ENCODE results near the gene CDK5.
"Not testable (repeated sequence)": the region's sequence is repeated elsewhere in the genome, so short reads cannot be mapped to it uniquely, and the experiment has no call there.

CDK5 gene

DNA sequence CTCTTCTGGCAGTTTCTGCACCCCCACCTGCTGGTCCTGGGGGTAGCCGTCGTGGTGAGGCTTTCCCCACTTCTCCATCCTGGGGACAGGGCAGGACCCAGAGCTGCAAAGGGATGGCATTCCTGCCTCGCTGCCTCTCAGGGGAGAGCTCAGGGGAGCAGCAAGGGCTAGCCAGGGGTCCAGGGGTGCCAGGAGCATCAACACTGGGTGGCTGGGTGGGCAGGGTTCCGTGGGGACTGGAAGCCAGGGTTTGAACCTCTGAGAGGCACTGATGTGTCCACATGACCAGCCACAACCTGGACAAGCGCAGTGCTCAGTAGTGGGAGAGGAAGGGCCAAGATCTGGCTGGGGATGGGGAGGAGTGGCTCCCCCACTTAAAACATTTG is 23.8 kb downstream of the CDK5 start:
- DNase-seq (ENCODE audit: low read depth in 2 of 2) = no peak

DNA sequence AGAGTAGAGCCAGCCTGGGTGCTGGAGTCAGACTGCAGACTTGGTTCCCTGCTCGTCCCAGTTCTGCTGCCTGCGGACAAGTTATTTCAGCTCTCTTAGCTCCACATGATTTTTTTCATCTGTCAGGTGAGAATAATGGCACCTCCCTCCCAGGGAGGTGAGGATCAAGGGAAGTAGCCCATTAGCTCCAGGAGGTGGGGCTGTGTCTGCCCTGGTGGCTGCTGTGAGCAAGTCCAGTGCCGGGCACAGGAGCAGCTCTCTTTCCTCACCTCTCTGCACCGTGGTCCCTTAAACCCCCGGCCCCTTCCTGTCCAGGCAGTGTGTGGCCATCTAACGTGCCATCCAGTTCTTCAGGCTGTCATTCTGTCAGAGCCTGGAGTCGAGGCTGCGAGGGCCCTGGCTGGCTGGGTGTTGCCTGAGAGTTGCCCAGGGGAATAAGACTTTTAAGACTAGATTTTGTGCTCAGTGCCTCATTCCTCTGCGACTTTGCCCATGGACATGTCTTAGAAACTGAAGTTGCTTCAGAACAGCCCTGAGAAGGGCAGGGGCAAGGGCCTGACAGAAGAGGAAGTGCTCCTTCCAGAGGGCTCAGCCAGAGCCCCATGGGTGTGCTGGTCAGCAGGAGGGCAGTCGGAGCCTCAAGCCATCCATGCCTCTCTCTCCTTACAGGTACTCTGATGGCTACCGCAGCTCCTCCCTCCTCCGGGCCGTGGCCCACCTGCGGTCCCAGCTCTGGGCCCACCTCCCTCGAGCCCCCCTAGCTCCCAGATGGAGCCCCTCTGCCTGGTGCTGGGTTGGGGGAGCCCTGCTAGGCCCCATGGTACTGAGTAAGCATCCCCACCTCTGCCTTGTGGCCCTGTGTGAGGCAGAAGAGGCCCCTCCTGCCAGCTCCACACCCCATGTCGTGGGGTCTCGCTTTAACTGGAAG is 24.5 kb downstream of the CDK5 start:
- DNase-seq (ENCODE audit: low read depth in 2 of 2) = no peak

DNA sequence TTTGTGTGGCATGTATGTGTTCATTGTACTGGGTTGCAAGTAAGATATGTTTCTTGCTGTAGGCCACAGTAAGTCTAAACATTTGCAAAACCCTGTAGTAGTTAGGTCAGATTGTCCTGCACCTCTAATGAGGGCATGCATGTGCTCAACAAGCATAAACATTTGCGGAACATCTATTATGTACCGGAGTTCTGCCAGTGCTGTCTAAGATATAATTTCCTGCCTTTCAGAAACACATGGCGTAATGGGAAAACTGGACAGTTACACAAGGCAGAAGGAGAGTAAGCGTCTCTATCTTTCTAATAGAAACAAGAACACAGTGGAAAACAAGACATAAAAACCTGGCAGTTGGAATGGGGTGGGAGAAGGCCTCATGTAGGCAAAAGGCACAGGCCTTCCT is 26.7 kb downstream of the CDK5 start:
- no peak for DNase-seq (ENCODE audit: low read depth in 2 of 2)

DNA sequence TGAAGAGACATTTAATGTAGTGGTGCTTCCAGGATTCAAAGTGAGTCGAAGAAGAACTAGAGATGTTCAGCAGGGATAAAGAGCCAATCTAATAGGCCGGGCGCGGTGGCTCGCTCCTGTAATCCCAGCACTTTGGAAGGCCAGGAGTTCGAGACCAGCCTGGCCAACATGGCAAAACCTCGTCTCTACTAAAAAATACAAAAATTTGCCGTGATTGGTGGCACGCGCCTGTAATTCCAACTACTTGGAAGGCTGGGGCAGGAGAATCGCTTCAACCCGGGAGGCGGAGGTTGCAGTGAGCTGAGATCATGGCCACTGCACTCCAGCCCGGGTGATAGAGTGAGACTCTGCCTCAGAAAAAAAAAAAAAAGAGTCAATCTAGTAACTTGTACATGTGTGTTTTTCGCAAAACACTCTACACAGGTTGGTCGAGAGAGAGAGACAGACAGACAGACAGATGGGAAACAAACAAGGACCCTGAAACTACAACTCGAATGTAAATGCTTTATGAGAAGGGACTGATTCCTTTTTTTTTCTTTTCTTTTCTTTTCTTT is 28.7 kb downstream of the CDK5 start:
- DNase-seq (ENCODE audit: low read depth in 2 of 2) = no peak

DNA sequence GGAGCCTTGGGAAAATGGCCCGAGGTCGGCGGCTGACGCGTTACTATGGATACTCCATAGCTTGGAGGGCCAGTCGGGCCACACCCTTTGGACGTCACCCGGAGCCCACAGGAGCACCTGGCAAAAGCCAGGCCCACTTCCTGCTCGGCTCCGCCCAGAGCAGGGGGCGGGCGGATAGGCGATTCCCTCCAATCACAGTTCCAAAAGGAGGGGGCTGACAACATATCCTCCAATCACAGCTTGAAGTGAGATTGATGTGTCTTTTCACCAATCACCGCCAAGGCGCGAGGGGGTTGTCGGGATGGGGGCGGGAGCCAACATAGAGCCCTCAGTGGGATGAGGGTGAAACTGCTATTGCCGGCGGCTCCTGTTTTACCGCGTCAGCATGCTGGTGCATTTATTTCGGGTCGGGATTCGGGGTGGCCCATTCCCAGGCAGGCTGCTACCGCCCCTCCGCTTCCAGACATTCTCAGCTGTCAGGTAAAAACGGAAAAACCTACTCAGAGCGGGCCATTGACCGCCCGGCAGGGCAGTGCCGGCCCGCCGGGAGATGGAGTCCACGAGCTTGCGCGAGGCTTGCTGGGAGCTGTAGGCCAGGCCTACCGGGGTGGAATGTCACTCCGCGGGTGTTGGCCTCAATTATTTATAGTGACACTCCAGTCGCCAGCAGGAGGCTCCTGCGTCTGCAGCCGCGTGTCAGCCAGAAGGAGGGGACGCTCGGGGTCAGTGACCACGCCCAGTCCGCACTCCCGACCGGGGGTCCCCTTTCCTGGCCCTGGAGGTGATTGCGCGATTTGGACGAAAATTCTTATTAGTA is 29.4 kb downstream of the CDK5 start, which contains the start of gene ABCB8:
Gene ABCB8 (plus strand): TSS at position 320 of the 817 bp plus-strand sequence. CDS start 66 bp downstream, at position 386.
- peak; percentile 92 to 94 for DNase-seq (ENCODE audit: low read depth in 2 of 2)

GRCh38 chr7:151027728-151028130 is 30.0 kb downstream of the CDK5 start:
- not testable (repeated sequence) for DNase-seq (ENCODE audit: low read depth in 2 of 2)

- not testable (repeated sequence) for DNase-seq (ENCODE audit: low read depth in 2 of 2)
These were observed 30.6 kb downstream of the CDK5 start for GRCh38 chr7:151026771-151027727.

GRCh38 chr7:151025924-151026671 is 31.6 kb downstream of the CDK5 start:
- DNase-seq (ENCODE audit: low read depth in 2 of 2) = no peak

- DNase-seq (ENCODE audit: low read depth in 2 of 2) = no peak
These were observed 33.2 kb downstream of the CDK5 start, which contains the start of gene ATG9B for GRCh38 chr7:151024435-151025056. ATG9B (minus strand) TSS chr7:151024494; CDS start chr7:151024423, 71 bp downstream.

GRCh38 chr7:151023232-151023631 is 34.5 kb downstream of the CDK5 start:
- DNase-seq (ENCODE audit: low read depth in 2 of 2) = no peak

- DNase-seq (ENCODE audit: low read depth in 2 of 2) = no peak
These were observed 37.5 kb downstream of the CDK5 start for GRCh38 chr7:151020231-151020630.

DNA sequence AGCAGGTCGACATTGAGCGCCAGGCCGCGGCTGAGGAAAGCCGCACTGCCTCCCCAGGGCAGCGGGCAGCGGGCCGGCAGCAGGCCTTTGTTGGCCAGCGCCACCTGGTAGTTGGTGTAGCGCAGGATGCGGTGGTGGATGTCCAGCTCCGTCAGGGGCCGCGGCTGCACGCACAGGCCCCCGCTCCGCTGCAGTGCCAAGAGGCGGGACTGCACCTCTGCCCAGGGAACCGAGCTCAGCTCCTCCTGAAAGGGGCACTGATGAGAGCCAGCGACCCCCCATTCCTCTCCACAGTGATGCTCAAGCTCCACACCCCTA is 38.6 kb downstream of the CDK5 start:
- no peak for DNase-seq (ENCODE audit: low read depth in 2 of 2)

DNA sequence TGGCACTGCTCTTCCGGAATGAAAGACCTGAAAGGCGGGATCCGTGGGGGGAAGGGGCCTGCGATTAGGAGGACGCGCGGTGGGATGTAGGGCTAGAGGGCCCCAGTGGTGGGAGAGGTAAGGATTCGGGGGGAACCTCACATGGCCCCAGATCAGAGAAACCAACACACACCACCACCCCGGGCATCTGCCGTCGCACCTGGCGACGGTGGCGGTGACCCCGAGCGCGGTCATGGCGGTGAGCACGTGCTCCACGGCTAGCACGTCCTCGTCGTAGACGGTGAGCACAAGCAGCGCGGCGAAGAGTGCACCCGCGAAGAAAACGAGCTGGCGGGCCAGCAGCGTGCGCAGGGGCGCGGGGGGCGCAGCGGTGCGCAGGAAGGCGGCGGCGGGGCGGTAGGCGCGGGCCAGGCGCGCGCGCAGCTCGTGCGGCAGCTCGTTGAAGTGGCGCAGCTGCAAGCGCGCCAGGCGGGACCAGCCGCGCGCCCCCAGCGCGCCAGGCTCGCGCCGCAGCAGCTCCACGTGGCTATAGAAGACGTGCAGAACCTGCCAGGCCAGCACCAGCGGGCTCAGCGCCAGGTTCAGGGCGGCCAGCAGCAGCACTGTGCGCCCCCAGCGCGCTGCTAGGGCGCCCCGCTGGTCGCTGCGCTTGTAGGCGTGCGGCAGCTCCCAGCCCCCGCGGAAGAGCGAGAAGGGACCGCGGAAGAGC is 39.1 kb downstream of the CDK5 start:
- DNase-seq (ENCODE audit: low read depth in 2 of 2) = no peak

- peak; percentile 57 to 67 for DNase-seq (ENCODE audit: low read depth in 2 of 2)
These were observed 39.7 kb downstream of the CDK5 start for GRCh38 chr7:151017953-151018420.

GRCh38 chr7:151017370-151017952 is 40.2 kb downstream of the CDK5 start:
- DNase-seq (ENCODE audit: low read depth in 2 of 2) = no peak

DNA sequence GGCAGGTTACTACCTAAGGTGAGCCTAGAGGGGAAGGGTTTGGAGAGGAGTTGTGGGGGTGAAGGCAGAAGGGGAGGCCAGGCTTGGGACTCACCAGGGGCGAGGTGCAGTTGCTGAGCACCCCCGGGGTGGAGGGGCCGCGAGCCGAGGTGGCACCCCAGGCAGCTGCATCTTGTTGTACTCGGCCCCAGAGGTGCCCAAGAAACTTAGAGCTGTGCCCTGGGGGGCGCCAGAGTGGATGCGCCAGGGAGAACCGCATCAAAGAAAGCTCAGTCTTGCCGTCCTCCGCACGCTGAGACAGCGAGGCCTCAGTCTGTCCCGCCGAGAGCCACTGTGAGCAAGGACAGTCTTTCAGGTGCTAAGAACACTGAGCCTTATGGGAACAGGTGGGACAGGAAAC is 40.8 kb downstream of the CDK5 start:
- DNase-seq (ENCODE audit: low read depth in 2 of 2) = no peak

DNA sequence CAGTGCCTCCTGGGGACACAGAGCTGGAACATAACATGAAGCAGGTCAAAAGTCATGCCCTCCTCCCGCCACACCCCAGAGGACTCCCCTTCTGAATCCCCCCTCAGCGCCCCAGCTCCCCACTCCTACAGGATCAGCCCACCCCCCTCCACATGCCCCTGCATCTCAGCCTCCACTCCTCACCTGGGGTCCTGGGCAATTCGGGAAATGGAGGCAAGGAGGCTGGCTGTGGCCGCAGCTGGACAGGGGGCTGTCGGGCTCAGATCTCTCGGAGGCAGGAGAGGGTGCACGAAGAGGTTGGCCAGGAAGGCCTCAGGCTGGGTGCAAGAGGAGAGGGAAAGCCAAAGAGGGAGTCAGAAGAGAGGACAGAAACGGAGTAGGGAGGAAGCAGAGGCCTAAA is 41.2 kb downstream of the CDK5 start:
- DNase-seq (ENCODE audit: low read depth in 2 of 2) = no peak

- no peak for DNase-seq (ENCODE audit: low read depth in 2 of 2)
These were observed 41.7 kb downstream of the CDK5 start for GRCh38 chr7:151015967-151016366.

DNA sequence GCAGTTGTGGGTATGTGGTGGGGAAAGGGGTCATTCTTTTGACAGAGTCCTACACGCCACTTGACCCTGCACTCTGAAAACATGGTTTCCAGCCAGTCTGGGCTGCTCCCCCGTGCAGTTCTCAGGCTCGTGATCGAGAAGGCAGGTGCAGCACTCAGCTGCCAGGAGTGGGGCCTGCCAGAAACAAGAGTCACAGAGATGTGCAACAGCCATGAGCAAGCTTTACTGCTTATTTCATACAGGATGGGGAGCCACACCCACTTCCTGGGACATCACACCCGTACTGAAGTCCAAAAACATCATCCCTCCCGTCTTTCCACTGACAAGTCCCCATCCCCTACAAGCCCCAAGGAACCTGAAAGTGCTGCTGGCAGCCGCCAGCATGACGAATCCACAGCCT is 42.7 kb downstream of the CDK5 start:
- no peak for DNase-seq (ENCODE audit: low read depth in 2 of 2)
